Neural crest cell (in vitro differentiated cells): Measurements from ENCODE around the gene PIK3CA. TPM values are rescaled to one million over a fixed set of nuclear protein-coding genes. Genes with fewer than 3 reads are reported as not detected.

Experiments
- DNase-seq: peaks from one replicate; pipeline ENCODE4 v3.0.0; 2021; ENCODE audit warnings: low read depth, mixed read lengths, low spot score
- H3K27ac Mint-ChIP-seq: one replicate; pipeline ENCODE4 v1.8.0; 2021; ENCODE audit warnings: mild to moderate bottlenecking, mixed read lengths; ENCODE audit not compliant: unreplicated experiment
- H3K27me3 Mint-ChIP-seq: 2 replicates; pipeline ENCODE4 v1.8.0; 2021; ENCODE audit warnings: low read depth, mild to moderate bottlenecking, mixed read lengths
- H3K36me3 Mint-ChIP-seq: 2 replicates; pipeline ENCODE4 v1.8.0; 2021; ENCODE audit warnings: low read depth, mild to moderate bottlenecking, mixed read lengths
- H3K4me1 Mint-ChIP-seq: 2 replicates; pipeline ENCODE4 v1.8.0; 2021; ENCODE audit warnings: mixed read lengths
- H3K4me3 Mint-ChIP-seq: one replicate; pipeline ENCODE4 v1.8.0; 2021; ENCODE audit warnings: mild to moderate bottlenecking, mixed read lengths
- H3K9me3 Mint-ChIP-seq: 2 replicates; pipeline ENCODE4 v1.8.0; 2021; ENCODE audit warnings: mixed read lengths
- total RNA-seq: library from RNA; stranded (reverse); gene quantifications from 2 replicates; pipeline ENCODE4 v1.2.1, GENCODE V29; 2021
- TF ChIP-seq, protein P1 (sequence below): fragments of 200-600 bp; sonication (generic); conservative IDR thresholded peaks from 2 replicates; pipeline ENCODE4 v1.5.0; 2021; ENCODE audit warnings: antibody characterized with exemption, mild to moderate bottlenecking

PIK3CA gene
- total RNA-seq, 1 donor from 2014 or later = 14.1 TPM

DNA sequence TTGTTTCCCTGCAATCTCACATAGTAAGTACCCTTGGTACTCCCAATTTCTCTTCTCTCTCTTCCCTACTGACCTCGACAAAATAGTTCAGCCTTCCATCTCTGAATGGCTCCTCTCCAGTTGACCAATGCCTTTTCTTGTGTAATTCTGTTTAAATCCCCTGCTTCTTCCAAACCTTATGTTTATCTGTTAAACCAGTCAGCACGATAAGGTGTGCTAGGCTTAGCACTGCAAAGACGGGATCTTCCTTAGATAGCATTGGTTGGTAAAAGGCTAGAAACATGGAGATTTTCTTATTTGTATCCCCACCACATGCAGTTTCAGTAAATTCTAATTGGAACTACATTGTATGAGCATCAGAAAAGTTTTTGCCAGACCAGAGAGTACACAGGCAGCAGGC is 128.6 kb downstream of the PIK3CA start:
- Mint-ChIP-seq H3K4me3 (no peak overlapping the region), H3K9me3 (peaks cover 3% of the 10 kb centered on the region), H3K27me3 (no peaks in the 10 kb centered on the region), H3K36me3 (no peaks in the 10 kb centered on the region), H3K4me1 (no peaks in the 10 kb centered on the region), H3K27ac (no peak overlapping the region)
- DNase-seq = no peak
- TF ChIP-seq, protein P1, sequence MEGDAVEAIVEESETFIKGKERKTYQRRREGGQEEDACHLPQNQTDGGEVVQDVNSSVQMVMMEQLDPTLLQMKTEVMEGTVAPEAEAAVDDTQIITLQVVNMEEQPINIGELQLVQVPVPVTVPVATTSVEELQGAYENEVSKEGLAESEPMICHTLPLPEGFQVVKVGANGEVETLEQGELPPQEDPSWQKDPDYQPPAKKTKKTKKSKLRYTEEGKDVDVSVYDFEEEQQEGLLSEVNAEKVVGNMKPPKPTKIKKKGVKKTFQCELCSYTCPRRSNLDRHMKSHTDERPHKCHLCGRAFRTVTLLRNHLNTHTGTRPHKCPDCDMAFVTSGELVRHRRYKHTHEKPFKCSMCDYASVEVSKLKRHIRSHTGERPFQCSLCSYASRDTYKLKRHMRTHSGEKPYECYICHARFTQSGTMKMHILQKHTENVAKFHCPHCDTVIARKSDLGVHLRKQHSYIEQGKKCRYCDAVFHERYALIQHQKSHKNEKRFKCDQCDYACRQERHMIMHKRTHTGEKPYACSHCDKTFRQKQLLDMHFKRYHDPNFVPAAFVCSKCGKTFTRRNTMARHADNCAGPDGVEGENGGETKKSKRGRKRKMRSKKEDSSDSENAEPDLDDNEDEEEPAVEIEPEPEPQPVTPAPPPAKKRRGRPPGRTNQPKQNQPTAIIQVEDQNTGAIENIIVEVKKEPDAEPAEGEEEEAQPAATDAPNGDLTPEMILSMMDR = no peak

DNA sequence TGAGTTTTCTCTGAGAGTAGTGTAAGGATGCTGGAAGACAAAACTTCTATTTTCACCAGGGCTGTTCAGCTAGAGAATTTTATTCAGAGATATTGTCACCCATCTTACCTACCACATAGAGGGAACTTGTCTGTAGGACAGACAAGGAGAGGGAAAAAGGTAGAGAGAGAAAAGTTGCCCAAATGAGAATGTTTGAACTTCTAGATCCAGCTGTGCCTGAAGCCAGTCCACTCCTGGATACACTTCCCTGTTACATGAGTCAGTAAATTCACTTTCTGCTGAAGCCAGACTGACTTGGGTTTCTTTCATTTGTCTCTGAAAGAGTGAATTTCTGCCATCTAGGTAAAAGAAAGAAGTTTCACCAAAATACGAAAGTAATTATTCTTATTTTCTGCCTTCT is 130.0 kb downstream of the PIK3CA start:
- Mint-ChIP-seq H3K9me3 (peaks cover 3% of the 10 kb centered on the region), H3K36me3 (no peaks in the 10 kb centered on the region), H3K27me3 (no peaks in the 10 kb centered on the region), H3K27ac (no peak overlapping the region), H3K4me3 (no peak overlapping the region), H3K4me1 (no peaks in the 10 kb centered on the region)
- DNase-seq = no peak
- TF ChIP-seq, protein P1 = no peak

DNA sequence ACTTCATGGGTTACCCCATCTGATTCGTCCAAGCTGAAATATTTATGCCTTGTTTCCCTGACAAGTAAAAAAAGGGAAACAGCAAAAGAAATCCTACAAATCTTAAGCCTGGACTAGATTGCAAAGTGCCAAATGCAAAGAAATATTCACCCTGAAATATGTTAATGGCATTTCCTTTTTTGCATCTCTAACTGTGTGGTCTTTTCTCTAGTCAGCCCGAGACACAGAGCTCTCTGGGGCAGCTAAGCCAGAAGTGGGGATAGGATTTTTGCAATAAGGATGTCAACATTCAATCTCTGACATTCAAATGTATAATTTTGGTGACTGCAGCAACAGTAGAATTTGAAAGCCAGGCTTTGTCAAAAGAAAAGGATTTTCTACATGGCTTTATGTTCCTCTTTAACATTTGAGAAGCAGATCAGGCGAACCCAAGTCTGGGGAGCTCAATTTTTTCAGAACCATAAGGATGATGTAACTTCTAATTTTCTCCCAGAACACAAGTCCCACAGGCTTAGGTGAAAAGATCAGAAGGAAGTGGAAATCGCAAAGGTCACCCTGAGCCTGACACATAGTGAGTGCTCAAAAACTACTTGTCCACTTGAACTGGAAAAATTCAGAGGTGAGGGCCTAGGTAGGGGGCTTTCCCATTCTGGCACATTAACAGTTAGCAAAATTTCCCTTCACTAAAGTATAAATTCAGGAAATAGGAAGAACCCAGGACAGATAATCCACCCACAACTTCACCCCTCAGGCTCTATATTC is 131.0 kb downstream of the PIK3CA start:
- no peaks in the 10 kb centered on the region for H3K27me3 Mint-ChIP-seq
- no peak overlapping the region for H3K27ac Mint-ChIP-seq
- TF ChIP-seq, protein P1 = no peak
- no peak overlapping the region for H3K4me3 Mint-ChIP-seq
- DNase-seq = no peak
- no peaks in the 10 kb centered on the region for H3K4me1 Mint-ChIP-seq
- no peaks in the 10 kb centered on the region for H3K36me3 Mint-ChIP-seq
- H3K9me3 Mint-ChIP-seq = peaks cover 3% of the 10 kb centered on the region

DNA sequence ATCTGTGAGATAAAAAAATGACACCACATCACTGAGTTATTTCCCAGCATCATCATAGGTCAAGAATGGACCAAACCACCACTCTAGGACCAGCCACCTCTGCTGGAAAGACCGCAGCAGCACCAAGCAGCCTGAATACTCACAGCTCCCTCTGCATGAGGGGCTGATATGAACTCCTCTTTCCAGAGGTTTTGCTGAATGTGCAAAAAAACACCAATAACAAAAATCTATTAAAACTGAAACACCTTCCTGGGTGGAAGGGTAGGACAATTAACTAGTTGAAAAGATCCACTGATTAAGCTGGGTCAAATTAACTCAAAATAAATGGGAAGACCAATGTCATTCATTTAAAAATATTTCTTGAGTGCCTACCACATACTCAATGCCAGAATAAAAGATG is 131.7 kb downstream of the PIK3CA start:
- TF ChIP-seq, protein P1 = no peak
- H3K4me3 Mint-ChIP-seq = no peak overlapping the region
- H3K36me3 Mint-ChIP-seq = no peaks in the 10 kb centered on the region
- no peaks in the 10 kb centered on the region for H3K27me3 Mint-ChIP-seq
- no peaks in the 10 kb centered on the region for H3K4me1 Mint-ChIP-seq
- H3K9me3 Mint-ChIP-seq = peaks cover 3% of the 10 kb centered on the region
- DNase-seq = no peak
- no peak overlapping the region for H3K27ac Mint-ChIP-seq

DNA sequence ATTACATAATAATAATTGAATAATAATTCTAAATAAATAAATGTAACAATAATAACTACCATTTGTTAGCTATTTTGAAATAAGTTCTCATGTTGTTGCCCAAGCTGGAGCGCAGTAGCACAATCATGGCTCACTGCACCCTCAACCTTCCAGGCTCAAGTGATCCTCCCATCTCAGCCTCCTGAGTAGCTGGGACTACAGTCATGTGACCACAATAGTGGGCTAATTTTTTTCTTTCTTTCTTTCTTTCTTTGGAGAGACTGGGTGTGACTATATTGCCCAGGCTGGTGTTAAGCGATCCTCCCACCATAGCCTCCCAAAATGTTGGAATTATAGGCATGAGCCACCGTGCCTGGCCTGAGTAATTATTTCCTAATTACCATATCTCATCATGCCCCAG is 133.7 kb downstream of the PIK3CA start:
- TF ChIP-seq, protein P1 = no peak
- Mint-ChIP-seq H3K4me3 (no peak overlapping the region), H3K27me3 (no peaks in the 10 kb centered on the region), H3K36me3 (no peaks in the 10 kb centered on the region), H3K4me1 (no peaks in the 10 kb centered on the region), H3K27ac (no peak overlapping the region), H3K9me3 (no peaks in the 10 kb centered on the region)
- no peak for DNase-seq
